SK-N-SH treated with all-trans-retinoic acid at 6 μM for 48 hours (cell line): ENCODE measurements around the gene ERFE.

Source experiments
- GLIS3 ChIP-seq: fragments of 250-450 bp; sonication (Bioruptor Pico); IDR thresholded peaks from 2 replicates; pipeline ENCODE4 v1.5.0; 2020; ENCODE audit warnings: mild to moderate bottlenecking, moderate library complexity
- SNAI2 ChIP-seq: fragments of 250-450 bp; sonication (Bioruptor Pico); IDR thresholded peaks from 2 replicates; pipeline ENCODE4 v1.5.0; 2020; ENCODE audit warnings: mild to moderate bottlenecking, moderate library complexity

DNA sequence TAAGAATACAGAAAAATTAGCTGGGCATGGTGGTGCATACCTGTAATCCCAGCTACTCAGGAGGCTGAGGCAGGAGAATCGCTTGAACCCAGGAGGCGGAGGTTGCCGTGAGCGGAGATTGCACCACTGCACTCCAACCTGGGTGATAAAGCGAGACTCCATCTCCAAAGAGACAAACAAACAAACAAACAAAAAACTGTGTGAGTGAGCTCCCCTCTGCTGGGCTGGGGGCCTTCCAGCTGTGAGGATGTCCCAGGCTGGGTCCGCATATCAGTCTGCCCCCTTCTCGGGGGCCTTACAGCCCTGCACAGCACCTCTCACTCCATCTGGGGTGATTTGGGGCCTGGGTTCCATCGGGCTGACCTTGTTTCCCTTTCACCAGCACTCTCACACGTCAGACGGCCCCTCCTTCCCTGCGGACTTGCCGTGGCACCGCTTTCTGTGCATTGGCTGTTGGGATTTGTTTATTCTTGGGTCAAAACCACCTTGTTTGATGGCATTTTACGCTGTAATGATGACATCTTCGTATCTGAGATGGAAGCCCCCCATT is 23.1 kb upstream of the ERFE start:
- TF ChIP-seq GLIS3 (no peak), SNAI2 (CRISPR knock-in tag) (no peak)
